Testis (tissue), 3 donors: ENCODE measurements around the gene ARHGEF40. TPM values are rescaled to one million over a fixed set of nuclear protein-coding genes. Genes with fewer than 3 reads are reported as not detected.
A peak's percentile ranks its signal among the peaks of the same experiment; 100 is the strongest.

Source experiments
- DNase-seq: peaks from one replicate; pipeline ENCODE4 v3.0.0-alpha.2; 2019
- H3K27ac ChIP-seq, 2 donors: fragments of 200-600 bp; sonication (generic); one replicate each; pipeline ENCODE4 v1.5.1; 2019
- H3K27me3 ChIP-seq: fragments of 200-600 bp; sonication (generic); one replicate; pipeline ENCODE4 v1.5.1; 2019
- H3K36me3 ChIP-seq: fragments of 200-600 bp; sonication (generic); one replicate; pipeline ENCODE4 v1.5.1; 2017; ENCODE audit warnings: low read depth; ENCODE audit errors: missing control alignments
- H3K4me1 ChIP-seq: fragments of 200-600 bp; sonication (generic); one replicate; pipeline ENCODE4 v1.5.1; 2019
- H3K4me3 ChIP-seq, 2 donors: fragments of 200-600 bp; sonication (generic); one replicate each; pipeline ENCODE4 v1.5.1; 2017 to 2019
- H3K9me3 ChIP-seq: fragments of 200-600 bp; sonication (generic); one replicate; pipeline ENCODE4 v1.5.1; 2017
- POLR2A ChIP-seq: fragments of 450-650 bp; IDR thresholded peaks from one replicate; pipeline ENCODE4 v1.6.1; 2017; ENCODE audit warnings: antibody characterized with exemption, mild to moderate bottlenecking, moderate library complexity
- WGBS, 2 donors: methylation state at CpG; one replicate each; pipeline ENCODE4 v1.1.5; 2018; 5-methylcytosine and 5-hydroxymethylcytosine counted together
- intact Hi-C: fragments of 100-400 bp; cut with DNase I; formaldehyde crosslinking; loops from one replicate; pipeline ENCODE4 v1.15.1; 2023; ENCODE audit warnings: low total_unique reads
- polyA plus RNA-seq: library from polyadenylated mRNA; stranded (reverse); fragments of 350-450 nt; fragmentation: Illumina TruSeq; extraction: RNeasy Lipid Tissue Mini Kit (QIAGEN cat#74804); gene quantifications from one replicate; pipeline ENCODE4 v1.2.3, GENCODE V29; 2014; ENCODE audit warnings: low read depth, low replicate concordance; ENCODE audit not compliant: insufficient read depth
- total RNA-seq, 2 donors: library from RNA; depleted of rRNA; stranded (reverse); fragments of >200 nt; gene quantifications; one replicate each; pipeline ENCODE4 v1.2.3, GENCODE V29; 2016
- TF ChIP-seq, protein P1 (sequence below), 3 experiments: fragments of 450-650 bp in 2 of 3; fragments of 200-600 bp in 1 of 3; sonication (generic) in 1 of 3; IDR thresholded peaks; one replicate each; pipeline ENCODE4 v1.5.1; 2016 to 2019; ENCODE audit warnings: antibody characterized with exemption in 3 of 3, mild to moderate bottlenecking in 2 of 3, moderate library complexity in 1 of 3

The ARHGEF40 gene
- total and polyA plus RNA-seq, 3 donors from 2014 or later = 22.0 to 36.9 (median 30.5) TPM

DNA sequence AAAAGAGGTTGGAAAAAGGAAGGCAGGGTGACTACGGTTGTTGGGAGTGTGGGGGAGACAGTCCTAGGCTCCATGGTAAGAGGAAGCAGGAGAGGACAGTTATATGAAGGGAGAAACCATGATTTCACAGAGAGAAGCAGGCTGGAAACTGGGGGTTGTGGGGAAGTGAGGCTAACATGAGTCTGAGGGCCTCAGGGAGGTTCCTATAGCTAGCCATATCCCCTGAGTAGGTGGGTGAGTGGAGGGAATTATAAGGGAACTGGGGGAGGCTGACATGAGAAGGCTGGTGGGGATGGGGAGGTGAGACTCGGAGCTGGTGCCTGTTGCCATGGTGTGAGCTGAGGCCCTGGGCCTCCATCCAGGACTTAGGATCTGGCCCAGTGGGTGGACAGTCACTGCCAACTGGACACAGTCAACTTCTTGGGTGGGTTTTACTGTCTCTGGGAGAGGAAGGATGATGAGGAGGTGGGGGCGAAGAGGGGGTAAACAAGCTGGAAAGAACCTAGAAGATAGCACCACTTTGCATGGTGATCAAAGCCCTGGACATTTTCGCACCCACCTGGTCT, 36.9 kb upstream of the ARHGEF40 start:
- 81 to 82% methylated on average over 4 of the region's 4 CpGs for WGBS, 2 donors
- H3K27ac ChIP-seq = no peak overlapping the region
- H3K9me3 ChIP-seq = no peaks in the 10 kb centered on the region
- TF ChIP-seq, protein P1, sequence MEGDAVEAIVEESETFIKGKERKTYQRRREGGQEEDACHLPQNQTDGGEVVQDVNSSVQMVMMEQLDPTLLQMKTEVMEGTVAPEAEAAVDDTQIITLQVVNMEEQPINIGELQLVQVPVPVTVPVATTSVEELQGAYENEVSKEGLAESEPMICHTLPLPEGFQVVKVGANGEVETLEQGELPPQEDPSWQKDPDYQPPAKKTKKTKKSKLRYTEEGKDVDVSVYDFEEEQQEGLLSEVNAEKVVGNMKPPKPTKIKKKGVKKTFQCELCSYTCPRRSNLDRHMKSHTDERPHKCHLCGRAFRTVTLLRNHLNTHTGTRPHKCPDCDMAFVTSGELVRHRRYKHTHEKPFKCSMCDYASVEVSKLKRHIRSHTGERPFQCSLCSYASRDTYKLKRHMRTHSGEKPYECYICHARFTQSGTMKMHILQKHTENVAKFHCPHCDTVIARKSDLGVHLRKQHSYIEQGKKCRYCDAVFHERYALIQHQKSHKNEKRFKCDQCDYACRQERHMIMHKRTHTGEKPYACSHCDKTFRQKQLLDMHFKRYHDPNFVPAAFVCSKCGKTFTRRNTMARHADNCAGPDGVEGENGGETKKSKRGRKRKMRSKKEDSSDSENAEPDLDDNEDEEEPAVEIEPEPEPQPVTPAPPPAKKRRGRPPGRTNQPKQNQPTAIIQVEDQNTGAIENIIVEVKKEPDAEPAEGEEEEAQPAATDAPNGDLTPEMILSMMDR (IDR thresholded peaks at IDR 0.05) = no peak
- no peak for TF ChIP-seq POLR2A
- H3K4me1 ChIP-seq = peaks cover 20% of the 10 kb centered on the region
- intact Hi-C loops = no loop called here
- H3K36me3 ChIP-seq = no peaks in the 10 kb centered on the region
- DNase-seq = no peak
- no peaks in the 10 kb centered on the region for H3K27me3 ChIP-seq
- no peak overlapping the region for H3K4me3 ChIP-seq

GRCh38 chr14:21034707-21035106, 35.4 kb upstream of the ARHGEF40 start, which contains the start of gene RNASE13:
RNASE13 (minus strand) TSS chr14:21034807; CDS start chr14:21034288, 519 bp downstream.
- peak within 1 kb of the TSS in 1 of 2 donors; percentile 16 for H3K27ac ChIP-seq
- TF ChIP-seq, protein P1 (IDR thresholded peaks at IDR 0.05) = no peak
- no peak for TF ChIP-seq POLR2A
- no peaks in the 10 kb centered on the region for H3K27me3 ChIP-seq
- DNase-seq = no peak
- H3K4me3 ChIP-seq = no peak within 1 kb of the TSS
- H3K36me3 ChIP-seq = no peaks in the 10 kb centered on the region
- peaks cover 26% of the 10 kb centered on the region for H3K4me1 ChIP-seq
- no peaks in the 10 kb centered on the region for H3K9me3 ChIP-seq
- 33 to 46% methylated on average over 5 of the region's 5 CpGs for WGBS, 2 donors
- intact Hi-C loops = no loop called here

GRCh38 chr14:21036751-21037150, 33.4 kb upstream of the ARHGEF40 start:
- no peak for DNase-seq
- no peaks in the 10 kb centered on the region for H3K9me3 ChIP-seq
- TF ChIP-seq, protein P1 (IDR thresholded peaks at IDR 0.05) = no peak
- no peak for TF ChIP-seq POLR2A
- no peaks in the 10 kb centered on the region for H3K36me3 ChIP-seq
- 91 to 92% methylated on average over 7 of the region's 7 CpGs for WGBS, 2 donors
- peaks cover 29% of the 10 kb centered on the region for H3K4me1 ChIP-seq
- H3K27me3 ChIP-seq = no peaks in the 10 kb centered on the region
- peak overlapping the region in 1 of 2 donors; percentile 21 for H3K27ac ChIP-seq
- no peak overlapping the region for H3K4me3 ChIP-seq
- intact Hi-C loops = no loop called here

DNA sequence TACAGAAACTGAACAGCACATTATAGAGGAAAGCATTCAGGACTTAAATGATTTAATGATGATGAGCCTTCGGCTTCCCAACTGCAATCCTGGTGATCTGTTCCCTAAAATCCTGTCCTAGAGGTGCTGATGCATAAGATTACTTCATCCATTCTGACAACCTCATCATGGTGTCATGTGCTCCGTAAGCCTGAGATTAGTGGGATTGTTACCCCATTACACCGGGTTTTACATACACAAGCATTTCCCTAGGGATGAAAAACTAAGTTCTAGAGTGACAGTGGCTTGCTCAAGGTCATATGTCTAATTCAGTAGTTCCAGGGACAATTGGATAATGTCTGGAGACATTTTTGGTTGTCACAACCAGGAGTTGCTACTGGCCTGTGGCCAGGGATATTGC, 32.9 kb upstream of the ARHGEF40 start:
- Histone ChIP-seq H3K9me3 (no peaks in the 10 kb centered on the region), H3K27ac (peak overlapping the region in 1 of 2 donors; percentile 21), H3K27me3 (no peaks in the 10 kb centered on the region), H3K4me3 (no peak overlapping the region), H3K4me1 (peaks cover 29% of the 10 kb centered on the region), H3K36me3 (no peaks in the 10 kb centered on the region)
- no peak for TF ChIP-seq POLR2A
- intact Hi-C loops = no loop called here
- no peak for DNase-seq
- 80 to 86% methylated on average over 3 of the region's 3 CpGs for WGBS, 2 donors

DNA sequence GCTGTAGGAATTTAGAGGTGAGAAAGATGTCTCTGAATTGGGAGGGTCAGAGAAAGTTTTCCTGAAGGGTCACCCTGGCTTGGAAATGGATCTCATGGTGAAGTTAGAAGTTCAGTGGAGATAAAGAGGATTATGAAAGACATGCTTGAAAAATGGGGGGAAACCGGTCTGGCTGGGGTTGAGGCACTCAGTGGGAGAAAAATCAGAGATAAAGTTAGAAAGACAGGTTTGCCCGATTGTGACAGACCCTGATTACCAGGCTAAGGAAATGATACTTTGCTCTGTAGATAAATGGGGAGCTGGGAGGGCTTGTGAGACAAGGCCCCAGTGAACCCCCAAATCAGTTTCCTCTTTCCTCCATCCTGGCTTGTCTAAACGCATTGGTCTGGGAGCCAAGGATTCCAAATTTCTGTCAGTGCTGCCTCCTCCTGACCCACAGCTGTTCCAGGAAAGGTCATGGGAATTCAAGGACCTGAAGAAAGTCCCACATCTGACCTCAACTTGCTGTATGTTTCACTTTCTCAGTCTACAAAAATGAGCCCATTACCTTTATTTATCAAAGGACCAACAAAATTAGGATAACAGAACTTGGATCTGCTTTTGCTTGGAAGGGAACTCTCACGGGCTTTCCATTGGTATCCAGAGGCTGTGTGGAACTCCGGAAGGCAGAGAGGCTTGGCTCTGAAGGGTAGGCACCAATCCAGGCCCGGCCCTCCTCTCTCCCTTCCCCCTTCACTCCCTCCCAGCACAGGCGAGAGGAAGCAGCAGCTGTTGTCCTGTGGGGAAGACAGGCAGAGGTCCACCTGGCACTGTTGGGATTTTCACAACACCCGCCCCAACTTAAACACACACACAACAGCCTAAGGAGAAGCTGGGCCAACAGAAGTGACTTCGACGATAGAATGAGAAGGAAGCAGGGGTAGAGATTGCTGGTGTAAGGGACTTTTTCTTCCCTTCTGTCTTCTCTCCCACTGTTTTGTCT, 31.4 kb upstream of the ARHGEF40 start:
- Histone ChIP-seq H3K4me1 (peaks cover 29% of the 10 kb centered on the region), H3K27ac (peak overlapping the region in 1 of 2 donors; percentile 64), H3K4me3 (no peak overlapping the region), H3K27me3 (no peaks in the 10 kb centered on the region), H3K9me3 (no peaks in the 10 kb centered on the region), H3K36me3 (no peaks in the 10 kb centered on the region)
- no peak for TF ChIP-seq POLR2A
- TF ChIP-seq, protein P1 (IDR thresholded peaks at IDR 0.05) = no peak
- WGBS, 2 donors = 44 to 46% methylated on average over 10 of the region's 10 CpGs
- intact Hi-C loops = no loop called here
- peak; percentile 84 for DNase-seq
